KMS-11 (cell line): ENCODE results near the gene SACM1L.
A peak's percentile ranks its signal among the peaks of the same experiment; 100 is the strongest.
"Not testable (repeated sequence)": the region's sequence is repeated elsewhere in the genome, so short reads cannot be mapped to it uniquely, and the experiment has no call there.

Experiments used
- H2AFZ ChIP-seq: fragments of 200-600 bp; sonication (generic); 2 replicates; pipeline ENCODE4 v1.6.1; 2016; ENCODE audit warnings: antibody characterized with exemption, mixed run types, low read depth
- H3K27ac ChIP-seq: fragments of 200-600 bp; sonication (generic); 2 replicates; pipeline ENCODE4 v1.6.1; 2016; ENCODE audit warnings: mild to moderate bottlenecking, mixed run types
- H3K27me3 ChIP-seq: fragments of 200-600 bp; sonication (generic); 2 replicates; pipeline ENCODE4 v1.6.1; 2017; ENCODE audit warnings: mild to moderate bottlenecking, low read depth, mixed run types, moderate library complexity; ENCODE audit not compliant: insufficient read depth
- H3K36me3 ChIP-seq: fragments of 200-600 bp; sonication (generic); 2 replicates; pipeline ENCODE4 v1.6.1; 2017; ENCODE audit warnings: mild to moderate bottlenecking, mixed run types; ENCODE audit not compliant: insufficient read depth
- H3K4me1 ChIP-seq: fragments of 200-600 bp; sonication (generic); 2 replicates; pipeline ENCODE4 v1.6.1; 2016; ENCODE audit warnings: mild to moderate bottlenecking, low read depth, mixed run types; ENCODE audit not compliant: poor library complexity, severe bottlenecking
- H3K4me2 ChIP-seq: fragments of 200-600 bp; sonication (generic); 2 replicates; pipeline ENCODE4 v1.7.0; 2016; ENCODE audit warnings: mild to moderate bottlenecking, mixed run types
- H3K4me3 ChIP-seq: fragments of 200-600 bp; sonication (generic); IDR thresholded peaks from 2 replicates; pipeline ENCODE4 v1.6.1; 2017; ENCODE audit warnings: low read depth, low read length, mixed read lengths; ENCODE audit not compliant: insufficient read depth
- H3K79me2 ChIP-seq: fragments of 200-600 bp; sonication (generic); 2 replicates; pipeline ENCODE4 v1.6.1; 2016; ENCODE audit warnings: low read depth, mixed run types; ENCODE audit not compliant: insufficient read depth
- H3K9ac ChIP-seq: fragments of 200-600 bp; sonication (generic); 2 replicates; pipeline ENCODE4 v1.6.1; 2016; ENCODE audit warnings: mild to moderate bottlenecking, mixed run types
- H4K20me1 ChIP-seq: fragments of 200-600 bp; sonication (generic); 2 replicates; pipeline ENCODE4 v1.6.1; 2016; ENCODE audit warnings: mild to moderate bottlenecking, mixed run types; ENCODE audit not compliant: insufficient read depth
- TF ChIP-seq, protein P1 (sequence below): fragments of 200-600 bp; sonication (generic); conservative IDR thresholded peaks from 2 replicates; pipeline ENCODE4 v1.6.1; 2017; ENCODE audit warnings: low read depth, mild to moderate bottlenecking, antibody characterized with exemption, low read length, moderate library complexity, mixed read lengths

Gene SACM1L

DNA sequence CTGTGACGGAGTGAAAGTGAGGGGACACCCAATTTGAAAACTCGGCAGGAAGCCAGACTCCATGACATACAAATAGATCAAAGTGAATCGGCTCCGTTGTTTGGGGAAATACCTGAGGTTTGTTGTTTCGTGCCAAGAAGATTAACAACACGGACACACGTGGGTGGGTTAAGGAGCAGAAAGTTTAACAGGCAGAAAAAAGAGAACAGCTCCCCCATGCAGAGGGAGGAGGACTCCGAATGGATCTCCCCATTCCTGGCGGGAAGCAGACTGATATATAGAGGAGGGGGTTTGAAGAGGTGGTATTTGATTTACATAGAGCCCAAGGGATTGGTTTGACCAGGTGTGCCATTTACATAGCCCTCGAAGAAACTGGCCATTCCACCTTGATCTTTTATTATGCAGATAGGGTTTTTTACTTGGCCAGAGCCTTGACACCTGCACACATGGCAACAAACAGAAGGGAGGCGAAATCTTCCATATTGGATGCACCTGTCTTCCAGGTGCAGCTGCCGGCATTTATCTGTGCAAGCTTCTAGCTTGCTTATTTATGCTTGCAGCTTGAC, 4.8 kb upstream of the SACM1L start:
- no peak overlapping the region for H3K9ac ChIP-seq
- H3K79me2 ChIP-seq, result no peaks in the 10 kb centered on the region
- H4K20me1 ChIP-seq, result no peaks in the 10 kb centered on the region
- H3K4me3 ChIP-seq, result no peak overlapping the region
- no peaks in the 10 kb centered on the region for H3K36me3 ChIP-seq
- H3K27me3 ChIP-seq, result no peaks in the 10 kb centered on the region
- TF ChIP-seq, protein P1, sequence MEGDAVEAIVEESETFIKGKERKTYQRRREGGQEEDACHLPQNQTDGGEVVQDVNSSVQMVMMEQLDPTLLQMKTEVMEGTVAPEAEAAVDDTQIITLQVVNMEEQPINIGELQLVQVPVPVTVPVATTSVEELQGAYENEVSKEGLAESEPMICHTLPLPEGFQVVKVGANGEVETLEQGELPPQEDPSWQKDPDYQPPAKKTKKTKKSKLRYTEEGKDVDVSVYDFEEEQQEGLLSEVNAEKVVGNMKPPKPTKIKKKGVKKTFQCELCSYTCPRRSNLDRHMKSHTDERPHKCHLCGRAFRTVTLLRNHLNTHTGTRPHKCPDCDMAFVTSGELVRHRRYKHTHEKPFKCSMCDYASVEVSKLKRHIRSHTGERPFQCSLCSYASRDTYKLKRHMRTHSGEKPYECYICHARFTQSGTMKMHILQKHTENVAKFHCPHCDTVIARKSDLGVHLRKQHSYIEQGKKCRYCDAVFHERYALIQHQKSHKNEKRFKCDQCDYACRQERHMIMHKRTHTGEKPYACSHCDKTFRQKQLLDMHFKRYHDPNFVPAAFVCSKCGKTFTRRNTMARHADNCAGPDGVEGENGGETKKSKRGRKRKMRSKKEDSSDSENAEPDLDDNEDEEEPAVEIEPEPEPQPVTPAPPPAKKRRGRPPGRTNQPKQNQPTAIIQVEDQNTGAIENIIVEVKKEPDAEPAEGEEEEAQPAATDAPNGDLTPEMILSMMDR, result no peak
- H3K4me1 ChIP-seq, result no peaks in the 10 kb centered on the region
- no peak overlapping the region for H3K4me2 ChIP-seq
- no peak overlapping the region for H2AFZ ChIP-seq
- H3K27ac ChIP-seq, result no peak overlapping the region

DNA sequence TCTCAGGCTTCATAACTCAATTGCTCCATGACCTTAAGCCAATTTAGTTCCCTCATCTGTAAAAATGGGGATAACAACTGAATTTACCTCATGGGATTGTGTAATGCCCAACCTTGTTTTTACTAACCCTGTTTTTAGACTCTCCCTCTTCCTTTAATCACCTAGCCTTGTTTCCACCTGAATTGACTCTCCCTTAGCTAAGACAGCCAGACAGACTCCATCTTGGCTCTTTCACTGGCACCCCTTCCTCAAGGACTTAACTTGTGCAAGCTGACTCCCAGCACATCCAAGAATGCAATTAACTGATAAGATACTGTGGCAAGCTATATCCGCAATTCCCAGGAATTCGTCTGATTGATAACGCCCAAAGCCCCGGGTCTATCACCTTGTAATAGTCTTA, 3.5 kb upstream of the SACM1L start:
- not testable (repeated sequence) for H3K4me2 ChIP-seq, H4K20me1 ChIP-seq, H3K4me3 ChIP-seq, H3K27me3 ChIP-seq, H3K36me3 ChIP-seq, H3K27ac ChIP-seq, H3K9ac ChIP-seq, H3K4me1 ChIP-seq, H2AFZ ChIP-seq
- peaks cover 12% of the 10 kb centered on the region; the same call in 1 of the 2 replicates for H3K79me2 ChIP-seq

DNA sequence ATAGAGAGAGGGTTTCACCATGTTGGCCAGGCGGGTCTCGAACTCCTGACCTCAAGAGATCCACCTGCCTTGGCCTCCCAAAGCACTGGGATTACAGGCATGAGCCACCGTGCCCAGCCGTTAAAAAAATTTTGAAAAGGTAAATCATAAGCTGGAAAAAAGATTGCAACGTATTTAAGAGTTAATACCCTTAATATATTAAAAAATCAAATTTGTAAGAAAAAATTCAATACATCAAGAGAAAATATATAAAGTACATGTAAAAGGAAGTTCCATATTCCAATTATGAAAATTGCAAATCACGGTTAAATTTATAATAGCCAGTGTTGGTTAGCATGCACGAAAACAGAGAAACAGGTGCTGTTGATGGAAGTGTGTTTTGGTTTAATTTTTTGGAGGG, 2.3 kb upstream of the SACM1L start:
- Histone ChIP-seq H3K4me1 (peaks cover 14% of the 10 kb centered on the region), H2AFZ (no peak overlapping the region), H3K4me2 (no peak overlapping the region), H3K27me3 (no peaks in the 10 kb centered on the region), H3K9ac (no peak overlapping the region), H4K20me1 (no peaks in the 10 kb centered on the region), H3K79me2 (peaks cover 23% of the 10 kb centered on the region; the same call in 1 of the 2 replicates), H3K4me3 (no peak overlapping the region), H3K27ac (no peak overlapping the region), H3K36me3 (no peaks in the 10 kb centered on the region)
- TF ChIP-seq, protein P1, result no peak

DNA sequence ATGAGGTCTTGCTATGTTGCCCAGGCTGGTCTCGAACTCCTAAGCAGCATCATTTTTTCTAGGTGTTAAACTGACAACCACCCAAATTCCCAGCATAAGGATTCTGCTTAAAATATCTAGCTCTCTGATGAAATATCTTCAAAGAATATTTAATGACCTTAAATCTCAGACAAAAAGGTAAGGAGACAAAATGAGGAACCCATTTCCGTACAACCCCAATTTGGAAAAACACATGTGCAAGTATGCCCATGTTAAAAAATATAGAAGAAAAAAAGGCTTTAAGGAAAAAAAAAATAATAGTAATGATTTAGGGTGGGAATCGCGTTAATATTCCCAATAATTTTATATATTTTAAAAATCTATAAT, 1.4 kb upstream of the SACM1L start:
- peak overlapping the region; percentile 76 for H3K4me2 ChIP-seq
- H3K4me3 ChIP-seq, result no peak overlapping the region
- no peaks in the 10 kb centered on the region for H3K36me3 ChIP-seq
- H4K20me1 ChIP-seq, result no peaks in the 10 kb centered on the region
- no peak overlapping the region for H3K9ac ChIP-seq
- no peaks in the 10 kb centered on the region for H3K27me3 ChIP-seq
- peaks cover 24% of the 10 kb centered on the region for H3K4me1 ChIP-seq
- TF ChIP-seq, protein P1, result no peak
- H3K79me2 ChIP-seq, result peaks cover 33% of the 10 kb centered on the region; the same call in 1 of the 2 replicates
- H2AFZ ChIP-seq, result no peak overlapping the region
- no peak overlapping the region for H3K27ac ChIP-seq

DNA sequence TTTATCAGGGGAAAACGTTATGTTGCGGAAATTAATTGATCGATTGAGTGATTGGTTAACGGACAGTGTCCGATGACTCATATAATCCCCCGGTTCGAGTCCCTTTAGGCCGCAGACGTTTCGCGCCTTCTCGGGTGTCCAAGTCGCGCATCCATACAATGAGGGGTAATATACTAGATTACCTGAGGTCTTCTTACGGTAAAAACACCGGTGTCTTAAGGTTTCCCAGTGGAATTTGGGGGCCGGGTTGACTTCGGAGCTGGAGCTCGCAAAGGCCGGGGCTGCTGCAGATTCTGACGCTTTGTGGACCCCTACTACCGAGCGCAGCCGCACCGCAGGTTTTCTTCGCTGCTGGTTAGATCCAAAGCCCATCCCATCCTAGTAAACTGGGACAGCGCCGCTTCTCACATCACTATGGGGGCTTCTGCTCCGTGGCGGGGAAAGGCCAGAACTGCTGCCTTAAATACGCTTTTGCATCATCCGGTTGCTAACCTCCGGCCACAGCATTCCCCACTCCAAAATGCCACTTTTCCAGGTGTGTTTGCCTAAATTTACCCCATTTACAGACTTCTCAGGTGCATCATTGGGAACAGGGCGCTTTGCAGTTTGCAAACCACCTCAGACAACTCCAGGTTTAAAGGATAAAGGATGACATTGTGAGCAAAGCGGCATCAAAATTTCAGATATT, 858 bp upstream of the SACM1L start:
- Histone ChIP-seq H3K4me1 (peaks cover 29% of the 10 kb centered on the region), H2AFZ (peak overlapping the region; percentile 30; the same call in 1 of the 2 replicates), H3K36me3 (no peaks in the 10 kb centered on the region), H3K27me3 (no peaks in the 10 kb centered on the region), H4K20me1 (no peaks in the 10 kb centered on the region), H3K9ac (peak overlapping the region; percentile 18; the same call in 1 of the 2 replicates), H3K27ac (no peak overlapping the region; the same call in 1 of the 2 replicates), H3K79me2 (peaks cover 38% of the 10 kb centered on the region; the same call in 1 of the 2 replicates), H3K4me3 (no peak overlapping the region), H3K4me2 (peak overlapping the region; percentile 76)
- TF ChIP-seq, protein P1, result no peak
